GM21717 (cell line): ENCODE results near the gene GALNT6.

Source experiments
- ATAC-seq: cut with Tn5 transposase; IDR thresholded peaks from one replicate; pipeline ENCODE4 v1.9.1; 2021; ENCODE audit warnings: mild to moderate bottlenecking, moderate library complexity; ENCODE audit not compliant: unreplicated experiment

GALNT6 gene

DNA sequence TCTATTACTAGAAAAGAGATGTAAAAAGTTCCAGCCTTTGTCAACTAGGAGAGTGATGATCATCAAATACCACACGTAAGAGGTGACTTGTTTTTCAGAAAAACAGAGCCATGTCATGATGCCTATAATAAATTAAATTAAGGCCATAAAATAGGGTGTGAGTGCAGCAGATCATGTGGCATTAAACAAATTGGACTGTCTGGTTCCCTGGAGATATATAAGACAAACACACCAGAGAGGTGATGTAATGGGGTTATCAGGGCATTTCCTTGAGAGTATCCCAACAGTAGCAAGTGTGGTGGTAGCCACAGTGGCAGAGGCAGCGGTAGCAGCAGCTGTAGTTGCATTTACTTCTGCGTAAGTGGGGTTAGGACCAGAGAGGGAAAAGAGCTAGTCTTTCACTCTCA lies 14.6 kb upstream of the GALNT6 start:
- no peak for ATAC-seq

DNA sequence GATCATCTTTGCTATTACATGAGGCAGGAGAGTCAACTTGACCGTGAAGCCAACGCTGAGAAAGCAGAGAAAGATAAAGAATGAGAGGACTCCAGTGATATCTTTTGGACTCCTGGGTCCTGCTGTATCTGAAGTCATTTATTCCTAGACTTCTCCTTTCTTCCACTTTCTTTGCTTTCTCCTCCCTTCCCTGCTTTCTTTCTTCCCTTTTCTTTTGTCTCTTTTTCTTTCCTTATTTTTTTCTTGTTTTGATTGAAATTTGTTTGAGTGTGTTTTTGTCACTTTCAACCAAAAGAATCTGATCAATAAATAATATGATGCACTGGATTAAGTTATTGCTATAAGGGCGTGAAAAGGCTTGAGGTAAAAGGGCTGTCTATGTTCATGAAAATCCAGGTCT lies 13.4 kb upstream of the GALNT6 start:
- no peak for ATAC-seq

DNA sequence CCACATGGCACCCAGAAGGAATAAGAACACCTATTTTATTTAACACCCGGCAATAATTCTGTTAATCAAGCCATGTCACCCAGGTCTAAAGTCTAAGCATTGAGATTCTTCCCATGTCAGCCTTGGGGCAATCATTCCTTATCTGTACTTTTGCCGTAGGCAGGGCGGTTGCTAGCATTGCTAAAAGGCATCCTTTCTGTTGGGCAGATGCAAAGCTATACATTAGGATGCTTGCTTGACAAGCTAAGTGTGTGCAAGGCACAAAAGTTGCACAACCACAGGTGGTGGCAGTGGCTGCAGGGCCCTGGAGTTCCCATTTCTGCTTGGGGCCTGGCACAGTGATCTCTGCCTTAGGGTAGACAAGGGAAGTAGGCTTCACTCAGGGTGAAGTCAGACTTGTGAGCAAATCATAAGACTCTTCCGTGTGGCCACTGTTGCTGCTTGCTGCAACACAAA lies 12.5 kb upstream of the GALNT6 start:
- ATAC-seq: no peak

DNA sequence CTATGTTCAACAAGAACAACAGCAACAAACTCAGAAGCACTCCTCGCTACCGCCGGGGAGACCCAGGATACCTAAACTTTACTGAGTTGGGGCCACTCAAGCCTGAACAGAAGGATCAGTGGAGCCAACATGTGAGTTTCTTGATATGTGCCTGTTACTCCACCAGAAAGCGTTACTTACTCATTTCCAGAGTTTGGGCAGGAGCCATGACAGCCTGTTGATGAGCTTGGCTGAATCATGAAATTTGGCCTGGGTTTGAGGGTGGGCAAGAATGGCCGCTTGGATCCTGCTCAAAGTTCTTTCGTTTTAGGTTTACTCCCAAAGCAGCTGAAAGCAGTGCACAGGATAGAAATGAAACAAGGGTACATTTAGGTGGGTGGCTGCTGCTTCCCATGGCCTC lies 12.0 kb upstream of the GALNT6 start:
- no peak for ATAC-seq

DNA sequence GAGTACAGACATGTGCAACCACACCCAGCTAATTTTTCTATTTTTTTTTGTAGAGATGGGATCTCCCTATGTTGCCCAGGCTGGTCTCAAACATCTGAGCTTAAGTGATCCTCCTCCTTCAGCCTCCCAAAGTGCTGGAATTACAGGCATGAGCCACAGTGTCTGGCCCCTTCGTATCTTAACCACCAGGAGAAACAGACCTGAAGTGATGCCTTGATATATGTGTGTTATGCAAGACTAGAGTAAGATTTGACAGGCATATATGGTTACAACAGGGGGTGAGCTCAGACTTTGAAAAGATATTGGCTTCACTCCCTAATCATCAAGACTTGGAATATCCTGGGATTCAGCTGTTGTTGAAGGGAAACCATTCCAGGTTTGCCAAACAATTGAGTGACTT lies 10.7 kb upstream of the GALNT6 start:
- ATAC-seq: no peak

- ATAC-seq: no peak
These were observed 10.3 kb upstream of the GALNT6 start for GRCh38 chr12:51401486-51401885.

GRCh38 chr12:51401020-51401419 lies 9.8 kb upstream of the GALNT6 start:
- ATAC-seq: no peak

DNA sequence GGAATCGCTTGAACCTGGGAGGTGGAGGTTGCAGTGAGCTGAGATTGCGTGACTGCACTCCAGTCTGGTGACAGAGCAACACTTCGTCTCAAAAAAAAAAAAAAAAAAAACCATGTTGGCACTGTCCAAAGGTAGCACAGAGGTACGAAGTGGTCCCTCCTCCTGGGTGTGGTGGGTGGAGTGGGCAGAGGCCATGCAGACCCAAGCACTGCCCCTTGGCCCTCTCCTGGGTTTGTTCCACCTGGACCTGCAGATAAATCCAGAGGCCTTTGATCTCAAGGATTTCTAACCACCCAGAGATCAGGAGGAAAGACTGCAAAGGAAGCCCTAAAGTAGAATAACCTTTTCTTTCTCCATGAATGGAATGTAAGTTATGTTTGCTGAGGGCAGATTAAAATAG lies 8.7 kb upstream of the GALNT6 start:
- no peak for ATAC-seq

GRCh38 chr12:51397670-51398069 lies 6.5 kb upstream of the GALNT6 start:
- ATAC-seq: no peak

DNA sequence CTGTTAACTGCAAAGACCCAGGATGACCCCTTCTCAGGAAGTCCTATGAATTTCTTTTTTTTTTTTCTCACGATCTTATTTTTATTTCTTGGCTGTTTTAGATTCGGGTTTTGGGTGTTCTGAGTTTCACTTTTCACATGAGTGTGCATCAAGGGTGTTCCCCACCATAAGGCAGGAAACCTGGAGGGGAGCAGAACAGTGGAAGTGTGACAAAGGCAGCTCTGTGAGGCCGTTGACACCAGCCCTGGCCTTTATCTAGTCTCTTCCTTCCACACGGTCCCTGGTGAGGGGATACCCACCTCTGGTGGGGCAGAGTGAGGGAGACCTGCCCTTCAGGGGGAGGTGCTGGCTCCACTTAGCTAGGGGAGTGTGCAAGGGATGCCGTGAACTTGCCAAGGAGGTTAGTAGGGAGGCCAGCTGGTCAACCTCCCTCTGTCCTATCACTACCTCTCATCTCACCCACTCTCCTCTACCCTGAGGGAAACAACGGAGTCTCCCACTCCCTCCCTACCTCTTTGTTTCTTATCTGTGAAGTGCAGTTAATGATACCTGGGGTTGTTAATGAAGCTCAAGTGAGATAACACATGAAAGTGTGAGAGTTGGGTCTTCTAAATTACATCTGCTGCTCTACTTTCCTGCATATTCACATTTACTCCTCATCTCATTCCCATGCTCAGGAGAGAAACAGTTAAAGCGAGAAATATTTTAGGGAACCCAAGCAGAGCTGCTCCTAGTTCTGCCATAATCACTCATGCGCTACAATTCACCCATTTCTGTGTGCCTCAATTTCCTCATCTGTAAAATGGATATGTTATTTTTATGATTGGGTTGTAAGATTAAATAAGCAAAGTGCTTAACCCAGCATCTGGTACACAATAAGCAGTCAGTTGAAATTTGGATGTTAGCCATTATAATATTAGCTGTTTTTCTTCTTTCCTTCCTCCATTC lies 4.4 kb upstream of the GALNT6 start:
- peak; percentile 38 for ATAC-seq

DNA sequence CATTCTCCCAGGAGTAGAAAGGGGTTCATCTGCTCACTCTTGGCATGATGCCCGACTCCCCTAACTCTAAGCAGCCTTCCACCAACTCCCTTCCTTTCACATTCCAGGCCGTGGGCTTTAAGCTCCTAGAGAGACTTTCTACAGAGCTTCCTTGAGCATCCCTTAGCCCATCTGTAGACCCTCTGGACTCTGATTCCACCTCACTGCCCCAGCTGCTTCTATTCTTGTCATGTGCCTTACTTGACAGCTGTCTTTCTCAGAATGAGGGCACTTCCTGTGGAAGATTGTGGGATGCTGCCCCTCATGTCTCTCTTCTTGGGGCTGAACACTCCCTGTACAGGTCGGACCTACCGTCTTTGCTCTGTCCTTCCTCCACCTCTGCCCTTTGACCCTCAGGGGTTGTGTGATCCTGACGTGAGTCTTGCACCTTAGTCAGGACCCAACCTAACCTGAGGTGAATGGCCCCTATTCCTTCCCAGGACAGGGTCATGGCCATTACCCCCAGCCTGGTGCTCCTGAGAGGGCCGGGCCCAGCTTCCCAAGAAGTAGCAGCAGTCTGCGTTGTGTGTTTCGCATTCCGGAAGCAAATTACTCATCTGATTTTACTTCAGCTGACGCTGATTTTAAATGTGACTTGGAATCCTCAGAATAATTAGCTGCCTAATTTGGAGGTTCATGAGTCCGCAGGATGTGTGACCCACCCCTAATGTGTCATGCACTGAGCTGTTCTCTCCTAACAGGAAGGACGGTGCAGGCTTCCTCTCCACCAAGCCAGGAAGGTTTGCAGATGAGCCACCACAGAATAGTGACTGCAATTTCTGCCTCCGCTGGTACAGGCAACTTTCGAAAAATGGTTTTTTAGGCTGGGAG lies 2.7 kb upstream of the GALNT6 start:
- ATAC-seq: no peak

GRCh38 chr12:51392556-51393237 lies 1.5 kb upstream of the GALNT6 start:
- no peak for ATAC-seq

DNA sequence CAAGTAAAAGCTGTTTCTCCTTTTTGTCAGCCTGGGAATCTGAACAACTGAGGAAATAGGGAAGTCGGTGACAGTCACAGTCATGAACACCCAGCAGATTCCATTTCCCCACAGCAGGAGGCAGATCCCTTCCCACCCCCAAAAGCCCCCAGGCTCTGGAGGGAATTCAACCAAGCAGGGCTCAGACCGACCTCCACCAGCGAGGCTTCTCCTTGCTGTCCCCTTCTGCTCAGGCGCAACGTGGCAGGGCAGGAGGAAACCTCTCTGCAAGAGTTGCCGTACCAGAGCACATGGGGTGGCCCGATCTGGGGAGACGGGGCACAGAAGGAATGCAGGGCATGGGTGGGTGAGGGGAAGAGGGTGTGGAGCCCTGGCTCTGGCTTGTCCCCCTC lies 319 bp downstream of the GALNT6 start:
- peak; percentile 11 for ATAC-seq

- ATAC-seq: no peak
These were observed 749 bp downstream of the GALNT6 start for GRCh38 chr12:51390457-51390856.

DNA sequence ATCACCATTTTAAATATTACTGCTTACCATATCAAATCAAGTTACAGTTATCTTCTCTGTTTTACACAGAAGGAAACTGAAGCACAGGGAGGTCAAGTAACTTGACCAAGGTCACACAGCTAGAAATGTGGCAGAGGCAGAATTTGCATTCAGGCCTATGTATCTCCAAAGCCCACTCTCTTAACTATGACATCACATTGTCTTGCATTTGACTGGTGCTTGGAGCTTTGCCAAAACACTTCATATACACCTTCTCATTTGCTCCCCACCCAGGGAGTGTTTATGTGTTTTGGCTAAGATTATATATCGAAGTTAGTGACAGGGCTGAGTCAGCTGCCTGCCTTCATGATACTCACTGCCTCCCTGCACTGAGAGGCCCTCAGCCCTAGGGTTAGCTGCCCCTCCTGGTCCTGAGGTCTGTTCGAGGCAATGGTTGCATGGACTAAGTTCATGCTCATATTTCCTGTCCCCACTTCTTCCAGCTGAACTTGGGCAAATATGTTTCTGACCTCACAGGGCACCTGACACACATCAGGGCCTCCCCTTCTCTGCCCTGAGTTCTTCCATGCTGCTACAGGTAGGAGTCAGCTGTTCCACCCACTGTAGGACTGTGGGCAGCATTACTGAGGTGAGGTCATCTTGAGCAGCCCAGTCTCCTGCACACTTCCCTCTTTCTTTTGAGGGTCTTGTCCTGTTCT lies 1.8 kb downstream of the GALNT6 start:
- ATAC-seq: no peak

- no peak for ATAC-seq
These were observed 2.4 kb downstream of the GALNT6 start for GRCh38 chr12:51388846-51389245.

DNA sequence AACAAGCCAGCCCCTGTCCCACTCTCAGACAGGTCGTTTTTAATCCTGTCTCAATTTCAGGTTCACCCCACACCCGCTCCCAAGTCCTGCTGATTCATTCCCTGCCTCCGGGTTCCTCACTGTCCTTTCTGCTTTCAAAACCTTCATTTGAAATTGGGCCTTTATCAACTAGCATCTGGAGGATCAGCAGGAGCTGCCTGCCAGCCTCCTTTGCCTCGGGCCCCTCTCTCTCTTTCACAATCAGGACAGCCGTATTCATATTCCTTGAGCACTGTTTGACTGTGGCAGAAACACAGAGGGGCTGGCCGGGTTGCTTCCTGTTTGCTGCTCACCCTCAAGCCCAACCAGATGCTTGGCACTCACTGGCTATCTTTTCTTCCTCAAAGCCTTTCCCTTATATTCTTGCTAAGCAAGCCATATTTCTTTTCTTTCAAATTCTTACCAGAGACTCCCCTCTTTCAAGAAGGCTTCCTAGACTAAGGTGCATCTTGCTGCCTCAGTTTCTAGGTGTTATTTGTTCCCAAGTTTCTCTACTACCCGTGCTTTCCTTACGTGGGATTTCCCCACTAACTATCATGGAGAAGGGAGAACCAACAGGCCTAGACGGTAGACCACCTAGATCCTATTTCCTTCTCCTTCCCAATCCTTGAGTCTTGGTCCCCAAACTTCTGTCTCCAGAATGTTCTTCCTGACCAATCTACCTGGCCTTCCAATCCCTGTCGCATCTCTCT lies 3.0 kb downstream of the GALNT6 start:
- ATAC-seq: no peak

- no peak for ATAC-seq
These were observed 4.9 kb downstream of the GALNT6 start for GRCh38 chr12:51386351-51386750.

DNA sequence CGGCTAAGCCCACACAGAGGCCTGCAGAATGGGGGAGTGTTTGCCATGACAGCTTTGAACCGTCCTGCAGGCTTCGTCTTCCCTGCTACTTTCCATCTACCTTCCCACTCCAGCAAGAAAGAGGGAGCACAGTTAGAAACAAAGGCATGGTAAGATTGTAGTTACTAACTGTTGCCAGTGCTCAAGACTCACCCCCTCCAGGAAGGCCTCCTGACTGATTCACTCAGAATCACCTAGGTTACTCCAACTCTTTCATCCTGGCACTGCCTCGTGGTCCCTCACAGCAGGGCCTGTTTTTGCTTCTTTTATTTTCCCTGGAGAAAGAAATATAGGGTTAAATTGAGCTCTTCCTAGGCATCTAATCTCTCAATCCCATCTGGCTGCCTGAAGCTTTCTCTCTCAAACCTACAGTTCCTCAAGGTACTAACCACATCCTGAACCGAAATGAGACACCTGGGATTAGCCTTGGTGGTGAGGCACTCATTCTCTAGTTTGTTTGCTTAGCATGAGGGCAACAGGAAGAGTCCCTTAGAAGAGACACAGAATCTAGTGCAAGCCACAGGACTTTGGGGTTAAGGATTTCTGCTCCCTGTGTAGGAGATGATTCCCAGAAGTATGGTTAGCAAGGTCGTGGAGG lies 7.8 kb downstream of the GALNT6 start:
- no peak for ATAC-seq
